Type B pancreatic cell (in vitro differentiated cells): ENCODE measurements around the gene PDE4B. TPM values are rescaled to one million over a fixed set of nuclear protein-coding genes. Genes with fewer than 3 reads are reported as not detected.
"Not testable (repeated sequence)": the region's sequence is repeated elsewhere in the genome, so short reads cannot be mapped to it uniquely, and the experiment has no call there.

Source experiments
- DNase-seq: peaks from one replicate; pipeline ENCODE4 v3.0.0; 2021; ENCODE audit warnings: mixed read lengths; ENCODE audit not compliant: unreplicated experiment; ENCODE audit errors: extremely low spot score
- H3K27ac Mint-ChIP-seq: 2 replicates; pipeline ENCODE4 v1.8.0; 2021; ENCODE audit warnings: mild to moderate bottlenecking, mixed read lengths
- H3K27me3 Mint-ChIP-seq: 2 replicates; pipeline ENCODE4 v1.8.0; 2021; ENCODE audit warnings: mixed read lengths
- H3K36me3 Mint-ChIP-seq: 2 replicates; pipeline ENCODE4 v1.8.0; 2021; ENCODE audit warnings: mixed read lengths
- H3K4me1 Mint-ChIP-seq: one replicate; pipeline ENCODE4 v1.8.0; 2021; ENCODE audit warnings: mixed read lengths; ENCODE audit not compliant: unreplicated experiment
- H3K4me3 Mint-ChIP-seq: 2 replicates; pipeline ENCODE4 v1.8.0; 2021; ENCODE audit warnings: mild to moderate bottlenecking, mixed read lengths
- H3K9me3 Mint-ChIP-seq: 2 replicates; pipeline ENCODE4 v1.8.0; 2021; ENCODE audit warnings: mixed read lengths
- CTCF ChIP-seq: fragments of 200-600 bp; sonication (generic); conservative IDR thresholded peaks from 2 replicates; pipeline ENCODE4 v1.5.0; 2021; ENCODE audit warnings: antibody characterized with exemption, mild to moderate bottlenecking
- total RNA-seq: library from RNA; stranded (reverse); gene quantifications from 2 replicates; pipeline ENCODE4 v1.2.1, GENCODE V29; 2021; ENCODE audit warnings: low replicate concordance

PDE4B gene
- total RNA-seq, 1 donor from 2014 or later: 4.7 TPM

- peaks cover 4% of the 10 kb centered on the region for H3K27me3 Mint-ChIP-seq
- H3K36me3 Mint-ChIP-seq: no peaks in the 10 kb centered on the region
- DNase-seq: no peak
- no peak overlapping the region for H3K4me3 Mint-ChIP-seq
- peaks cover 7% of the 10 kb centered on the region for H3K4me1 Mint-ChIP-seq
- no peak overlapping the region for H3K27ac Mint-ChIP-seq
- H3K9me3 Mint-ChIP-seq: no peaks in the 10 kb centered on the region
- TF ChIP-seq CTCF: no peak
Measured at GRCh38 chr1:66316464-66317247, 524.0 kb downstream of the PDE4B start.

DNA sequence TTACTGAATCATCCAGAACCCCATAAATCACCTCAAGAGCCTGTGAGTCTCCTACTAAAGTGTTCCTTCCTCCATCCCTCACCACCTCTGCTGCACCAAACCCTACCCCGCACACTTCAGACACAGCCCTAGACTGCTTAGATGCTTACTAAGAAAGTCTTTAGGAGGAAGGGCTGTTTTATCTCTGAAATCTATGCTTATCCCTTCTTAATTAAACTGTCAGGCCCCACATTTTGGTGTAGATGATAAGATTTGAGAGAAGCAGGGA is 524.5 kb downstream of the PDE4B start:
- Mint-ChIP-seq H3K27ac (no peak overlapping the region), H3K4me1 (peaks cover 7% of the 10 kb centered on the region), H3K4me3 (no peak overlapping the region), H3K27me3 (peaks cover 4% of the 10 kb centered on the region), H3K36me3 (no peaks in the 10 kb centered on the region), H3K9me3 (no peaks in the 10 kb centered on the region)
- no peak for DNase-seq
- no peak for TF ChIP-seq CTCF

GRCh38 chr1:66320231-66320630 is 527.5 kb downstream of the PDE4B start:
- H3K36me3 Mint-ChIP-seq: no peaks in the 10 kb centered on the region
- DNase-seq: no peak
- H3K4me1 Mint-ChIP-seq: peaks cover 7% of the 10 kb centered on the region
- no peak overlapping the region for H3K27ac Mint-ChIP-seq
- H3K9me3 Mint-ChIP-seq: no peaks in the 10 kb centered on the region
- peaks cover 4% of the 10 kb centered on the region for H3K27me3 Mint-ChIP-seq
- H3K4me3 Mint-ChIP-seq: no peak overlapping the region
- no peak for TF ChIP-seq CTCF

DNA sequence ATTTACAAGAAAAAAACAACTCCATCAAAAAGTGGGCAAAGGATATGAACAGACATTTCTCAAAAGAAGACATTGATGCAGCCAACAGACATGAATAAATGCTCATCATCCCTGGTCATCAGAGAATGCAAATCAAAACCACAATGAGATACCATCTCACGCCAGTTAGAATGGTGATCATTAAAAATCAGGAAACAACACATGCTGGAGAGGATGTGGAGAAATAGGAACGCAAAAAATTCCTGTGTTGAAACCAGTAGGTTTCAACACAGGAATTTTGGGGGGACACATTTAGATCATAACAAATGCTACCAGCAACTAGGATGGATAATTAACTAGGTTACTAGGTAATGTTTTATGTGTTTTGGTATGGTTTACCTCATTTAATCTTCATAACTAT is 529.8 kb downstream of the PDE4B start:
- H3K9me3 Mint-ChIP-seq, H3K27me3 Mint-ChIP-seq, H3K4me1 Mint-ChIP-seq, H3K27ac Mint-ChIP-seq, H3K4me3 Mint-ChIP-seq, H3K36me3 Mint-ChIP-seq, DNase-seq: not testable (repeated sequence)

DNA sequence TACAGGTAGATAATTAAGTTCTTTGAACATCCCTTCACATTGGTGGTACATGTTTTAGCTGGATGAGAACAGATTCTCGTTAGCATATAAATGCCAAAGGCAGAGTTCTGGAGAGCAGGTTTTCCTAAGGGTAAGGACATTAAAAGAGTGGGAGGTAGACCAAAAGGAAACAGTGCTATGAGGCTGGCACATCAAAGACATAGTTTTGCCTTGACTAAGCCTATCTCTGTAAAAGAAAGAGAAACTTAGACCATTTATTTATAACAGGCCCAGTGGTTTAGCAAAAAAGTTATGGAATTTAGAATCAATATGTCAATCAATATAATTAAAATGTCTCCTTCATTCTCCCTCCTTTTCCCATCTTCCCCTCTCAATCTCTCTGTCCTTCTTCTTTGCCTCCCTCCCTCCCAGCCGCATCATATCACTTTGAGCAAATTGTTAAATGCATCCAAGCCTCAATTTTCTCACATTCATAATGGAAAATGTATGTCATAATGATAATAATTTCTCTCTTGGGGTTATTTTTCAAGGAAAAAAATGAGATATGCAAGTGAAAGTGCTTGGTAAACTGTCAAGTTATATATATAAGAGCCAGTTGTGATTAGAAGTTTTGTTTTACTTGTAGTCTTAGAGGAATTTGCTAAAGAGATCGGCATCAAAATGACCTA is 531.4 kb downstream of the PDE4B start:
- DNase-seq: no peak
- TF ChIP-seq CTCF: no peak
- Mint-ChIP-seq H3K36me3 (no peaks in the 10 kb centered on the region), H3K4me3 (no peak overlapping the region), H3K4me1 (no peaks in the 10 kb centered on the region), H3K27ac (no peak overlapping the region), H3K27me3 (peaks cover 4% of the 10 kb centered on the region), H3K9me3 (no peaks in the 10 kb centered on the region)

DNA sequence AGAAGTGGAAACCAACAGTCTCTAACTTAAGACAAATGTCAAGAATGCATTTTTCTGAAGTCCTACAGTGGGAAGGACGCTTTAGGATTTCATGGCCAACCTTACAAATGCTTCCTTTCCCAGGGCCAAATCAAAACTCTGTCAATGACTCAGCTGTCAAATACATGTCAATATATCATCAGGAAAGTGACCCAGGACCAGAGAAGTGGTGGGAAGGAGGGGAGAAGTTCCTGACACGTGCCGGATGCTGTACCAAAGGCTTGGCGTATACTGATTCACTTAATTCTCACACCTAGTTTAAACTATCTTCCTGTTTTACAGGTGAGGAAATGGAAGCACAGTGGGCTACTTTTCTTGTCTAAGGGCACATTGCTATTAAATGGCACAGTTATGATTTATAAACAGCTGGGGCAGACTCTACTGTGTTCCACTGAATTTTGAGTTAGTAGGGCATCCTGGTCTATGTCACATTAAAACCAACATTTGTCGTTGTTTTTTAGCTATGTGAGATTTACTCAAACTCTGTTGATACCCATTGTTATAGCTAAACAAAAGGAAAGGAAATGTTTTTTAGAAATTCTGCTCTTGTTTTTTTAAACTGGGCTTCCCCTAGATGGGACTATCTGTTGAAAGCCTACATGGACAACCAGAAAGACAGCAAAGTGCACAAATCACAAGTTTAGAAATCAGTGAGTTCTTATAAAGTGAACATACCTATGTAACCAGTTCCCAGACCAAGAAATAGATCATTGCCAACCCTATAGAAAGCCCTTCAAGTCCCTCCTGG is 533.1 kb downstream of the PDE4B start:
- no peak for DNase-seq
- Mint-ChIP-seq H3K4me3 (no peak overlapping the region), H3K27ac (no peak overlapping the region), H3K9me3 (no peaks in the 10 kb centered on the region), H3K36me3 (no peaks in the 10 kb centered on the region), H3K27me3 (peaks cover 4% of the 10 kb centered on the region), H3K4me1 (peaks cover 5% of the 10 kb centered on the region)
- no peak for TF ChIP-seq CTCF
